Stimulated activated CD8-positive, alpha-beta memory T cell treated with anti-CD3 and anti-CD28 coated beads, Interleukin-7, amount 100 ng/mL, for 48 hours (primary cell): ENCODE results near the gene VTI1B.
"Not testable (repeated sequence)": the region's sequence is repeated elsewhere in the genome, so short reads cannot be mapped to it uniquely, and the experiment has no call there.

Source experiments
- DNase-seq, 2 donors: peaks; one replicate each; pipeline ENCODE4 v3.0.0-alpha.2; 2020; ENCODE audit warnings: low read depth in 1 of 2; ENCODE audit errors: extremely low read depth in 1 of 2

The VTI1B gene

GRCh38 chr14:67633451-67634147 lies 40.8 kb downstream of the VTI1B start:
- no peak for DNase-seq

GRCh38 chr14:67630938-67631337 lies 43.5 kb downstream of the VTI1B start:
- no peak for DNase-seq

- no peak for DNase-seq
Observed at GRCh38 chr14:67630186-67630585, 44.2 kb downstream of the VTI1B start.

GRCh38 chr14:67627519-67627918 lies 46.9 kb downstream of the VTI1B start:
- DNase-seq, result no peak

- not testable (repeated sequence) for DNase-seq
Observed at GRCh38 chr14:67626131-67626530, 48.3 kb downstream of the VTI1B start.

- DNase-seq, result no peak
Observed at GRCh38 chr14:67623114-67623513, 51.3 kb downstream of the VTI1B start.

- DNase-seq, result no peak
Observed at GRCh38 chr14:67622675-67623074, 51.8 kb downstream of the VTI1B start.

- DNase-seq, result no peak
Observed at GRCh38 chr14:67620217-67620785, 54.1 kb downstream of the VTI1B start.

- peak; percentile 91 to 97 for DNase-seq
Observed at GRCh38 chr14:67619446-67620216, 54.8 kb downstream of the VTI1B start, which contains the start of gene ARG2. ARG2 (plus strand) TSS chr14:67619920; CDS start chr14:67619978, 58 bp downstream.

- DNase-seq, result no peak
Observed at GRCh38 chr14:67618617-67619063, 55.8 kb downstream of the VTI1B start.

GRCh38 chr14:67610491-67610890 lies 63.9 kb downstream of the VTI1B start:
- peak in 1 of 2 donors; percentile 42 for DNase-seq

- no peak for DNase-seq
Observed at GRCh38 chr14:67609642-67610310, 64.7 kb downstream of the VTI1B start.

- DNase-seq, result no peak
Observed at GRCh38 chr14:67607646-67608045, 66.8 kb downstream of the VTI1B start.

- DNase-seq, result no peak
Observed at GRCh38 chr14:67602995-67603545, 71.4 kb downstream of the VTI1B start.

GRCh38 chr14:67602076-67602475 lies 72.4 kb downstream of the VTI1B start:
- no peak for DNase-seq

GRCh38 chr14:67600562-67600974 lies 73.9 kb downstream of the VTI1B start:
- DNase-seq, result not testable (repeated sequence)

- DNase-seq, result peak; percentile 87 to 90
Observed at GRCh38 chr14:67599698-67600561, 74.5 kb downstream of the VTI1B start, which contains the start of gene PIGH. PIGH (minus strand) TSS chr14:67600268; CDS start chr14:67600203, 65 bp downstream.
